D341Med (cell line): Measurements from ENCODE around the gene TSEN2.
A peak's percentile ranks its signal among the peaks of the same experiment; 100 is the strongest.
"Not testable (repeated sequence)": the region's sequence is repeated elsewhere in the genome, so short reads cannot be mapped to it uniquely, and the experiment has no call there.

Source experiments
- DNase-seq: peaks from one replicate; pipeline ENCODE4 v3.0.0; 2012; ENCODE audit warnings: low spot score

Gene TSEN2

GRCh38 chr3:12472796-12473195 lies 11.5 kb upstream of the TSEN2 start:
- no peak for DNase-seq

DNA sequence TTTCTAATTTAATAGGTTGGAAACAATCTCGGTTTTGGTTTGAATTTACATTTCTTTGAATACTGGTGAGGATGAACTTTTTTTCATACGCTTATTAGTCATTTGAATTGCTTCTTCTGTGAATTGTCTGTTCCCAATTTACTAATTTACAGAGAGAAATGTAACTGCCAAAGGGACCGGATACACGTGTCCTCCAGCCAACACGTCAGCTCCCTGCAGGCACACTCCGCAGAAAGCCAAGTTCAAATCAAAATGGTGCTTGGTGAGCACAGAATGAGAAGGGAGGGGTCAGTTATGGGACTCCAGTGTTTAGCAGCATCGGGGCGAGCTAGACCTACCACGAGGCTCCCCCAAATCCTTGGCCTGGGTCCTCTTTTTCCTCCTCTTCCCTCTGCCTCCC lies 10.8 kb upstream of the TSEN2 start:
- no peak for DNase-seq

DNA sequence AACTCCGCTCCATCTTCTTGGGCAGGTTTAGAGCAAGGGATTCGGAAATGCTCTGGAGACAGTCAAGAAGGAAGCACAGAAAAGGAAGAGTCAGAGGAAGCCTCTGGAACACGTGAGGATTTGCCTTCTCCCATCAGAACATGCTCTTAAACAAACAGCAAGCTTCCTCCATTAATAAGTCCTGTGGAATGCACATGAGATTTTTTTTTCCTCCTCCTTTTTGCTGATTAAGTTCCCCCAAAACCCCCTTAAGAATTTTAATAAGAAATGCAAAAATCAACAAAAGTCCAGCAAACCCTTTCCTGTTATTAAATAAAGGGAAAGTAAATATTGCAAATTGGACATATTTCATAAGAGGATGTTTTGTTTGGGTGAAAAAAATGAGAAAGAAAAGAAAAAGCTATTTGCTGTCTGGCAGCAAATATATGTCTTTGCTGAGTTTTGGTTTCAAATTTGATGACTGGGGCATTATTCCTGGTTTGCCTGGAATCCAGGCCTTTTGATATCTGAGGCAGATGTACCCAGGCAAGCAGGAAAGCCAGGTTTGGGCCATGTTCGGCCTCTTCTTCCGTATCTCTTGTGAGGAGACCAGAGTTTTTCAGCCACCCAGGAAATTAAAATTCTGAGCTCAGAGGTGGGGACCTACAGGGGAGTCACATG lies 7.9 kb upstream of the TSEN2 start:
- DNase-seq: no peak

DNA sequence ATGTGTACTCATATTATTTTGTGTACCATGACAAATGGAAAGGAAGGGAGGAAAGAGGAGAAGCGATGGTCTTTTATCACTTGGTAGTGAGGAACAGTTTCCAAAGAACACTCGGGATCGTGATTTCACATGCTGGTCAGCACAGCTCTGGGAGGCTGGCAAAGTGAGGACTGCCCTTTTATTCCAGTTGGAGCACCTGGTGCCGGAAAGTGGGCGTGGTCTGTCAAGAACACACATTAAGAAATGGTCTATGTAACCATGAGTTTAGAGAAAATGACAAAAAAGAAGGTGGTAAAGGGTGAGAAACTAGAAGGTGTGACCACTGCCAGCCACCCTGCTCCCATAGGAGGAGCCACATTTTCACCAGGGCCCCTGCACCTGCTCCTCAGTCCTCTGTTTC lies 7.0 kb upstream of the TSEN2 start:
- DNase-seq: no peak

- DNase-seq: no peak
These were observed 6.0 kb upstream of the TSEN2 start for GRCh38 chr3:12478326-12478725.

GRCh38 chr3:12479198-12479597 lies 5.1 kb upstream of the TSEN2 start:
- DNase-seq: not testable (repeated sequence)

DNA sequence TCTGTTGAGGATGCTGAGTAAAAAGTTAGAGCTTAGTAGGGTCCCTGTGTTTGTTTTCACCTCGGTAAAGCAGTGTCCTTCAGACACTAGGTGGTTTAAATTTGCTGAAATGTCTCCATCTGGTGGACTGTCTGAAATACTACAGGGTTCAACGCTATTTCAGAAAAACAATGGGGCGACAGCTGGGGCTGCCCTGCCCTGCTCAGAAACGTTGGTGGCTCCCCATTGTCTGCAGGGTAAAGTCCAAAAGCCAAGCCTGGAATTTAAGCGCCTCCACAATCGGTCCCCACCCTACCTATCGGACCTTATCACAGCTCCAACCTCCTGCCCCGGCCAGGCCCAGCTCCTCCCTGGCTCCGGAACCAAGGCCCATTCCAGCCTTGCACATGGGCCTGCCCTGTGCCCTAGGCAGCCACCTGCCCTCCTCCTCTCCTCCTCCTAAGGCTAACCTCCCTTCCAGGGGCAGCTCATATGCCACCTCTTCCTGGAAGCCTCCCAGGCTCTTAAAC lies 4.3 kb upstream of the TSEN2 start:
- peak; percentile 75 for DNase-seq

DNA sequence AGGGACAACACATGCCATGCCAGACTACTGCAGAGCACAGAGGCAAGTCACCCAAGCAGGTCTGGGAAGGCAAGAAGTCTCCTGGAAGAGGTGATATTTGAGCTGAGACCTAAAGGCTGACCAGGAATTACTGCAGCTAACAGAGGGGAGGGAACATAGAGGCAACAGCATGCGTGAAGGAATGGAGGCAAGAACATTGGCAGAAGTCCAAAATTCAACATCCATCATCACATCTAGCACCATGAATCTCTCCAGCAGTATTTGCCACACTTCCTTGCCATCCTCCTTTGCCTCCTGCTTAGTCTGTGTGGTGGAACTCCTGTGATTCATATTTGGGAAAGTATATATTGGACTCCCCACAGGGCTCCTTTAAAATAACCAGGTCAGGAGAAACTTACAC lies 870 bp upstream of the TSEN2 start:
- no peak for DNase-seq

- no peak for DNase-seq
These were observed 445 bp upstream of the TSEN2 start for GRCh38 chr3:12483872-12484197.

DNA sequence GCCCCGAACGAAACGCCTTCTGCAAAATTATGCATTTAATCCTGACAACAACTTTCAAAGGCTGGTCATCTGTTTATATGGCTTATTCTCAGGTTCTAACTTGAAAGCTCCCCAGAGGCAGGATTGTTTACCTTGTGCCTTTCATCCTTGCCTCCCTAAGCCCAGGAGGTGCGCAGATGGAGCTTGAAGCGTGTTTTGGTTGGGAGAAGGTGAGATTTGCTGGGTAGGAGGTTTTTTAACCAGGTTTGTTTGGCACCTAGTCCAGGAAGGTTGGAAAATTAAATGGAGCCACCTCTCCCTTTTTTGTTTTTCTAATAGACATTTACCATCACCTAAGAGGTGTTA lies 675 bp downstream of the TSEN2 start:
- DNase-seq: peak; percentile 57

GRCh38 chr3:12486001-12486400 lies 1.7 kb downstream of the TSEN2 start:
- DNase-seq: no peak

- DNase-seq: no peak
These were observed 2.6 kb downstream of the TSEN2 start for GRCh38 chr3:12486916-12487315.

- no peak for DNase-seq
These were observed 3.1 kb downstream of the TSEN2 start for GRCh38 chr3:12487336-12487735.

GRCh38 chr3:12487786-12488185 lies 3.5 kb downstream of the TSEN2 start:
- no peak for DNase-seq

DNA sequence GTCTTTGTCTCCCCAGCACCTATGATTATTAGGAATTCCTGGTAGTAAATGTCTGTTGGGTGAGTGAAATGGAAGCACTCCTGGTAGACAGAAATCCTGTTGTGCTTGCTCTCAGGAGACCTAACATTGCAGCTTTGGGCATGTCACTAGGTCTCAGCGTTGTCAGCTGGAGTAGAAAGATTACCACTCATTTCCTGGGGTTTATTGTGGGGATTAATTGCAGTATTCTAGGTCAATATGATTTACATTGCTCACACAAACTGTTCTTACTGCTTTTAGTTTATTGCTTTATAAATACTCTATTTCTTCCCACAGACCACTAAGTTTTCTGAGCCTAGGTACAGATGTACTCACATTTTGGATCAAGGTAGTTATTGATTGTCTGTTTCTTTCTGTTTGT lies 5.1 kb downstream of the TSEN2 start:
- no peak for DNase-seq

DNA sequence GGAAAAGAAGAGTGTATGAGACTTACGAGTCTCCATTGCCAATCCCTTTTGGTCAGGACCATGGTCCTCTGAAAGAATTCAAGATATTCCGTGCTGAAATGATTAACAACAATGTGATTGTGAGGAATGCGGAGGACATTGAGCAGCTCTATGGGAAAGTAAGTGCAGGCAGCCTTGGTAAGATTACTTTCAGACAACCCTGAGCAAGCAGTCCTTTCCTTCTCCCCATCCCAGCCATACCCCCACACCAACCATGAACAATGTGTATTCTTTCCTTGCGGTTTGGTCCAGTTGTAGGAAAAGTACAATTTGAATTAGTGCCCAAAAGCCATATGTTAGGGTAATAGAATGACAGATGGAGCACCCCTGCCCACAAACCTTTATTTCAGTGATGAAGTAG lies 5.6 kb downstream of the TSEN2 start:
- no peak for DNase-seq

GRCh38 chr3:12490547-12490946 lies 6.3 kb downstream of the TSEN2 start:
- no peak for DNase-seq

- no peak for DNase-seq
These were observed 11.6 kb downstream of the TSEN2 start for GRCh38 chr3:12495749-12496452.

DNA sequence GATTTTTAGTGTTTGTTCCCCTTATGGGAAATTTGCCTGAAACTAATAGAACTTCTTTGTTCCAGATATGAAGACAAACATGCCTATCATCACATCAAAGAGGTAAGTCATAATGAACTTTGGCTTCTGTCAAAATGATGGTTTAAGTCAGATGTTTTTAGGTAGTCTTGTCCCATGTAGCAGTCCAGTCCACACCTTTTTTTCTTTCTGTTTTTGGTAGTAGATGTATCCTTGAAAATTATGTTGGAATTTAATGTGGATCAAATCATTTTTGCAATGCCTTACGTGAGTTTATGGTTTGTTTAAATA lies 12.1 kb downstream of the TSEN2 start:
- DNase-seq: no peak

DNA sequence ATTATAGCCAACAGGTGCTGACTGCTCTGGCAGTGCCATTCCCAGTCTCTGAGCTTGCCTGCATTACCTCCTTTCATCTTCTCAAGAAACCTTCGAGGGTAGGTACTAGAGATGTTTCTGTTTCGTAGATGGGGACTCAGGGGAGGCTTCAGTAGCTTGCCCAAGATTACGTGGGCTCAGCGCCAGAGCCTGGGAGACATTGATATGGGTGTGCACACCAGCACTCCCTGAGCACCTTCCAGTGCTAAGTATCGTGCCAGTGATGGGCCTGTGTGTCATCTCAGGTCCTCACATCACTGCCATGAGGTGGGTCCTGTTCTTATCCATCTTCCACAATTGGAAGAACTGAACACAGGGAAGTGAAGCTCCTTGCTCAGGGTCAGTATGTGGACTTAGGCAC lies 15.2 kb downstream of the TSEN2 start:
- no peak for DNase-seq

GRCh38 chr3:12501360-12502020 lies 17.2 kb downstream of the TSEN2 start:
- DNase-seq: no peak

- DNase-seq: no peak
These were observed 19.1 kb downstream of the TSEN2 start for GRCh38 chr3:12503126-12503957.

DNA sequence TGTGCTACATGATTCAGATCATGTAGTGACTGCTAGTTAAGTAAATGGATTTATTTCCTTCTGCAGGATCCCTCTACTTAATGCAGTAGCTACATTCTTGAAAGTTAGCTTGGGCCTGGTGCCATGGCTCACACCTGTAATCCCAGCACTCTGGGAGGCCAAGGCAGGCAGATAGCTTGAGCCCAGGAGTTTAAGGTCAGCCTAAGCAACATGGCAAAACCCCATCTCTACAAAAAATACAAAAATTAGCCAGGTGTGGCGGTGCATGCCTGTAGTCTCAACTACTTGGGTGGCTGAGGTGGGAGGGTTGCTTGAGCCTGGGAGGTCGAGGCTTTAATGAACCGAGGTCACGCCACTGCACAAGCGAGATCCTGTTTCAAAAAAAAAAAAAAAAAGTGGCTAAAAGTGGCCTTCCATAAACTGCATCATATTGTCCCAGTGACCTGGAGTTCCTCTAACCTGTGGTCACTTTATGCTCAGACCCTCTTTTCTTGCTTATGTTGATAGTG lies 22.0 kb downstream of the TSEN2 start:
- no peak for DNase-seq
